Measurements from ENCODE around the gene AP1G2. TPM values are rescaled to one million over a fixed set of nuclear protein-coding genes. Genes with fewer than 3 reads are reported as not detected.

The AP1G2 gene
- total and polyA plus RNA-seq, 2 of the 4 experiments (the other 2 are of a cell fraction) = 2.9 to 19.2 TPM

GRCh38 chr14:23545740-23546365 lies 21.7 kb downstream of the AP1G2 start:
- CTCF ChIA-PET = no interaction called here
- ATAC-seq (ENCODE audit: low read depth) = no peak
- in situ Hi-C loops (cut with MboI; ENCODE audit: low sequenced_read_pairs) = no loop called here

More at GRCh38 chr14:23545740-23546365, 21.7 kb downstream of the AP1G2 start:
- dilution Hi-C loops (cut with HindIII; ENCODE audit: low sequenced_read_pairs, unreplicated experiment) (no loop called here), intact Hi-C loops (cut with micrococcal nuclease) (no loop called here)
- Histone ChIP-seq H3K79me1 (ENCODE audit: low read depth in 1 of 2, low read length in 2 of 2) (no peaks in the 10 kb centered on the region), H3K9me1 (ENCODE audit: insufficient read depth, low read length) (peaks cover 8% of the 10 kb centered on the region), H2BK15ac (ENCODE audit: low read depth, low read length) (no peak overlapping the region), H3K56ac (ENCODE audit: extremely low read depth, insufficient read depth, low read length) (no peak overlapping the region), H2AK9ac (replicated peaks; ENCODE audit: low read depth, low read length, poor library complexity) (no peak overlapping the region), H2BK120ac (ENCODE audit: low read depth, low read length) (no peak overlapping the region), H2AK5ac (ENCODE audit: low read depth, low read length) (no peak overlapping the region), H3K9me3 (ENCODE audit: control insufficient read depth, insufficient read depth, low read length) (no peaks in the 10 kb centered on the region), H3K14ac (replicated peaks; ENCODE audit: low read depth, low read length) (no peak overlapping the region), H3K23ac (ENCODE audit: low read depth, low read length) (no peak overlapping the region), H4K5ac (ENCODE audit: low read depth, low read length) (no peak overlapping the region), H2AFZ (replicated peaks; ENCODE audit: low read length, poor library complexity) (no peak overlapping the region), H3K36me3 (ENCODE audit: control insufficient read depth, insufficient read depth, low read length) (no peaks in the 10 kb centered on the region), H4K91ac (ENCODE audit: insufficient read depth, low read depth, low read length) (no peak overlapping the region), H3K4me1 (ENCODE audit: control insufficient read depth, insufficient read depth, low read length) (peaks cover 9% of the 10 kb centered on the region), H3K27ac (ENCODE audit: insufficient read depth, low read length) (no peak overlapping the region), H3K4me3 (ENCODE audit: insufficient read depth, low read depth, low read length) (no peak overlapping the region), H3K4ac (ENCODE audit: low read depth, low read length) (no peak overlapping the region), H3K9ac (ENCODE audit: low read depth, low read length) (no peak overlapping the region), H2BK20ac (ENCODE audit: low read depth, low read length) (no peak overlapping the region), H3K18ac (ENCODE audit: low read depth, low read length) (no peak overlapping the region), H2BK5ac (ENCODE audit: low read depth, low read length, poor library complexity, severe bottlenecking) (no peak overlapping the region), H3K4me2 (ENCODE audit: low read depth, low read length) (no peak overlapping the region), H4K20me1 (ENCODE audit: insufficient read depth, low read length) (no peaks in the 10 kb centered on the region), H4K8ac (ENCODE audit: low read depth in 2 of 2, low read length in 2 of 2) (no peak overlapping the region), H3K27me3 (ENCODE audit: control insufficient read depth, insufficient read depth, low read length) (no peaks in the 10 kb centered on the region; the same call in 1 of the 2 replicates)
- POLR2A ChIA-PET (ENCODE audit: unreplicated experiment) = interaction anchor here (0.6 kb wide), 1 partner anchor 10 kb away, joined by 3 read pairs; no protein-coding TSS in a partner anchor
- 83% methylated on average over 1 of the region's 4 CpGs; no CpG with 5 or more reads in 1 of the 2 experiments for WGBS, 2 experiments (ENCODE audit: extremely low coverage in 2 of 2, insufficient read length in 1 of 2)
- no peak for TF ChIP-seq SMC3 (IDR thresholded peaks at IDR 0.05; ENCODE audit: low read depth, low read length)
- no peak for TF ChIP-seq CHD1 (IDR thresholded peaks at IDR 0.05; ENCODE audit: low read depth, low read length)
- TF ChIP-seq CEBPB (IDR thresholded peaks at IDR 0.05; ENCODE audit: low read depth, low read length) = no peak
- no peak for TF ChIP-seq BHLHE40 (IDR thresholded peaks at IDR 0.05; ENCODE audit: low read depth, low read length)
- TF ChIP-seq RFX5 (IDR thresholded peaks at IDR 0.05; ENCODE audit: low read depth, low read length) = no peak
- TF ChIP-seq POLR2A (IDR thresholded peaks at IDR 0.05; ENCODE audit: low read depth, low read length) = no peak
- no peak for TF ChIP-seq RCOR1 (IDR thresholded peaks at IDR 0.05; ENCODE audit: insufficient replicate concordance, low read length)
- BruUV-seq (replicated peaks) = no TSS peak
- no peak for DNase-seq

Data from IMR-90 (cell line).